ENCODE measurements around the gene SPATA20. TPM values are rescaled to one million over a fixed set of nuclear protein-coding genes. Genes with fewer than 3 reads are reported as not detected.

Gene SPATA20
- polyA plus RNA-seq, 3 donors: 47.6 to 52.7 (median 48.4) TPM

GRCh38 chr17:50557630-50558029 is 10.7 kb downstream of the SPATA20 start:
- DNase-seq (ENCODE audit: low read depth in 3 of 3, low spot score in 2 of 3): no peak

GRCh38 chr17:50558091-50558490 is 11.1 kb downstream of the SPATA20 start:
- no peak for DNase-seq (ENCODE audit: low read depth in 3 of 3, low spot score in 2 of 3)

DNA sequence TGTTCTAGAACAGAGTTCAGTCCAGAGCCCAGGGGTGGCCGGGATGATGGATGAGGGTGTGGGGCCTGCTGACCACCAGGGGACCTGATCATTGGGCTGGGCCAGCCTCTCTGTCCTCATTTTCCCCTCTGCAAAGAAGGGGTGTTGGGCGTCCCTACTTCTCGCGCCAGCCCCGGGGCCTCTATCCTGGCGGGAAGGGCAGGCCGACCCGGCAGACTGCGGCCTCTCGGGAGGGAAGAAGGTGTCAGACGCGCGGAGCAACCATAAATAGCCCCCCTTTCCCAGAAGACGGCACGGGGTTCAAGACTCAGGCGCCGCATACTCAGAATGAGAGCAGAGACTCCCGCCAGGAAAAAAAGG is 11.6 kb downstream of the SPATA20 start:
- DNase-seq (ENCODE audit: low read depth in 3 of 3, low spot score in 2 of 3): no peak

DNA sequence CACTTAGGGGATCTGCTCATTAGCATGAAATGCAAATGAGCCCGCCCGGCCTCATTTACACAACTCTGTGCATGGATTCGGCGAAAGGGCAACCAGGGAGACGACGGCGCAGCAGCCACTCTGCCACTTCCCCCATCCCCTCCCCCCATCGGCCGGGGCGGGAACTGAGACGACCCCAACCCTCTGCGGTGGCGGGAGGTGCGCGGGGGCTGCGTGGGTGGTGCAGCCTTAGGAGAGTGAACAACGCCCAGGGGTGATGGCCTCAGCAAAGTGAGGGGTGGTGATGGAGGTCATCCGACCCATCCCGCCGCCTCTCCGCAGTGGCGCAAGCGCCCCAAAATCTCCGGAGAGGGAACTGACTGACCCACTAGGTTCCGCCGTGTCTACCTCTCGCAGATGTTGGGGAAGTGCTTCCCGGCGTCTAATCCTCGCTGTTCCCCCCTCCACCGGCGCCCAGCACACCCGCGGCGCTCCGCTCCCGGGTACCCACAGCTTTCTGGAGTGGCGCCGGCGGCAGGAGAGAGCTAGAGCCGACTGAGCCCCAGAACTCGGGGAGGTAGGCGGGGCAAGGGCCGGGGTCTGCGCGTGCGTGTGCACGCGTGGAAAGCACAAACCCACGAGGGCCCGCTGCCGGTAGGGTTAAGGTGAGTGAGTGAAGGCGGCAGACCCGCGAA is 12.1 kb downstream of the SPATA20 start:
- no peak for DNase-seq (ENCODE audit: low read depth in 3 of 3, low spot score in 2 of 3)

DNA sequence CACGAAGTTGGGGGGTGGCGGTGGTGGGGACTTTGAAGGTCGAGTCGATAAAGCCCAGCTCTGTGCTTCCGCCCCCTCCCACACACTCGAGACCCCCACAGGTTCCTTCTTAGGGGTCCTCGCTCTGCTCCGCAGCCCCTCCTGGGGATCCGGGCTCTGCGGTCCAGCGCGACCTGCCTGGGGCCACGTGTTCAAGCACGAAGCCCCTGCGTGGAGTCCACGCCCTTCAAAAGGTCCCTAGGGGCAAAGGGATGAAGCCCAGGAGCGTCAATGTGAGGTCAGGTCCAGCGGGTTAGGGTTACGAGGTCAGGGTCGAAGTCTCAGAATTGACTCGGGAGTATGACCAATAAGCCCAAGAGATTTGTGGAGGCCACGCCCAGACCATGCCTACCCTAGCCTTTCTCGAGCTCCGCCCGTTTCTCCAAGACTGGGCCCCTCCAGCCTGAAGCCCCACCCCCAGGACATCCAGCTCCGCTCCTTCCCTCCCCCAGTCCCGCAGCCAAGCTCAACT is 12.8 kb downstream of the SPATA20 start:
- no peak for DNase-seq (ENCODE audit: low read depth in 3 of 3, low spot score in 2 of 3)

DNA sequence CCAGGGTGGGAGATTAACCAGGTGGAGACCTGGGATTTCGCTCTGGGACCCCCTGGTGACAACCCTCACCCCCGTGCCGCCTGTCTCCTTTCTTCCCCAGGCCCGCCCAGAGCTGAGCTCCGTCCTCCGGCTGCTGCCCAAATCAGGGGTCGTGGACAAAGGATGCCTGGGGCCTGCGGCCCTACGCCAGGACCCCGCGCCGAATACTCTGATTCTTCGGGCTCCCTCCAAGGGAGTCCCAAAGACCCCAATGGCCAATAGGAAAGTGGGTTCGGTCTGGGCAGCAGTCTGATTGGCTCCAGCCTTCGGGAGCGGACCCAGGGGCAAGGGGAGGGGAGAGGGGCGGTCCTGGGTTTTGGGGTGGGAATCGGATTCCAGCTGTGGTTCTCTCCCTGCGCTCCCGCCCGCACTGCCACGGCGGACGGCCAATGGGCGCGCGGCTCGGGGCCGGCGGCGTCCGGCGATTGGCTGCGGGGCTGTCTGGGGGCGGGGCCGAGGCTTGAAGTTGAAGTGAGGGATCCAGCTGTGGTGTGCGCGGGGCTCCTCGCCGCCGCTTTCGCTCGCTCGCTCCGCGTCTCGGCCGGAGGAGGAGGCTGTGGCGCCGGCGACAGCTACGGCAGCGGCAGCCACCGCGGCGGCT is 13.3 kb downstream of the SPATA20 start, which contains the start of gene CACNA1G:
Gene CACNA1G (plus strand): TSS at position 531 of the 640 bp plus-strand sequence. CDS start 745 bp downstream, outside the sequence.
- peak in 2 of 3 donors; percentile 78 to 82 for DNase-seq (ENCODE audit: low read depth in 3 of 3, low spot score in 2 of 3)

GRCh38 chr17:50560931-50561745 is 14.2 kb downstream of the SPATA20 start:
- no peak for DNase-seq (ENCODE audit: low read depth in 3 of 3, low spot score in 2 of 3)

GRCh38 chr17:50561746-50562141 is 14.8 kb downstream of the SPATA20 start:
- no peak for DNase-seq (ENCODE audit: low read depth in 3 of 3, low spot score in 2 of 3)

- DNase-seq (ENCODE audit: low read depth in 3 of 3, low spot score in 2 of 3): no peak
These were observed 15.5 kb downstream of the SPATA20 start for GRCh38 chr17:50562242-50563091.

- no peak for DNase-seq (ENCODE audit: low read depth in 3 of 3, low spot score in 2 of 3)
These were observed 16.1 kb downstream of the SPATA20 start for GRCh38 chr17:50563092-50563511.

GRCh38 chr17:50564916-50565315 is 17.9 kb downstream of the SPATA20 start:
- no peak for DNase-seq (ENCODE audit: low read depth in 3 of 3, low spot score in 2 of 3)

DNA sequence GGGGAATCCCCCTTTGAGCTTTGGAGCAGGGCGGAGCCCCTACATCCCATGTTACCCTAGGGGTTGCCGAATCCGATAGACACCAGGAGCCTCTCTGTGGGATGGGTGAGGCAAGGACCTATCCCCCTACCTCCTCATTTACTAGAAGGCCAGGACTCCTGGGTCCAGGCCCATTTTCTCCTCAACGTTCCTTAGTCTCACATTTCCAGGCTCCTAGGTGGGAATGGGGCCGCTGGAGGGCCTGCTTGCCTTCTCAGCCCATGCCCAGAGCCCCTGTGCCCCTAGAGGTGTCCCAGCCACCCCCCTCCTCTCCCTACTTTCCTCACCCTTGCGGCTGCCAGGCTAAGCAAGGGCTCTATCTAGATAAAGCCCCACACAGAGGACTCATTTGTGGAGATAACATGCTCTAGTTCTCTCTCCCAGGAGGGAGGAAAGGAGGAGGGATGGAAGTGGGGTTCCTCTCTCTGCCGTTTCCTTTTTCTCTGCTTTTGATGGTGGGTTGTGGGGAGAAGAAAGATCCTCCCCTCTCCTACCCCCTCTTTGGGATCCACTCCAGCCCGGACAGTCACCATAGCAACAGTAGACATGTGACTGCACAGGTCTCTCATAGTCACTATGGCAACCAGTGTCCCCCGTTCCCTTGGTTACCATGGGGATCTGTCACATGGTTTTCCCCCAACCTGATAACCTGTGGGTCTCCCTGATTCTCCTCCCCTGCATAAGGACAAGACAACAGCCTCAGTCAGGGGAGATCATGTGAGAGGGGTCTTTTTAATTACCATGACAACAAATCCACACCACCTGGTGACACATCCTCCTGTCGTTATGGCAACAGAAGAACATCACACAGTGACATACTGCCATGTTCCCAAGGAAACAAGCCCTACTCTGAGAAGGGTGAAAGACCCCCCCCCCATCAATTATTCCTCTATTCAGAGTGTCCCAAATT is 18.7 kb downstream of the SPATA20 start:
- no peak for DNase-seq (ENCODE audit: low read depth in 3 of 3, low spot score in 2 of 3)

DNA sequence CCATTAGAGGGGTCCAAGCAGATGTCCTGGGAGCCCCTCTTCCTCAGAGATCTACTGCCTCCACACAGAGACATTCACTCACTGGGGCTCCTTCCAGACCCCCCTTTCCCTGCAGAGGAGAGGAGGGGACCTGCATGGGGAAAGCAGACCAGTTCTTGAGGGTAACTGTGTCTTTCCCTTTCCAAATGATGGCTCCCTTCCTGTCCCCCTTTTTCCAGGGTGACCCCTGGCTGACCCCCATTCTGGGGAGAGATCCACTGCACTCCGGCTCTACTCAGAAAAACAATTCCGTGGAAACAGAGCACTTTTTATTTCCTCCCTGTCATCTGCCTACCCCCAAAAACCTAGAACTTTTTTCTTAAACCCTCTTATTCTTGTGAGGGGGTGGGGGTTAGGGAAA is 19.9 kb downstream of the SPATA20 start:
- no peak for DNase-seq (ENCODE audit: low read depth in 3 of 3, low spot score in 2 of 3)

DNA sequence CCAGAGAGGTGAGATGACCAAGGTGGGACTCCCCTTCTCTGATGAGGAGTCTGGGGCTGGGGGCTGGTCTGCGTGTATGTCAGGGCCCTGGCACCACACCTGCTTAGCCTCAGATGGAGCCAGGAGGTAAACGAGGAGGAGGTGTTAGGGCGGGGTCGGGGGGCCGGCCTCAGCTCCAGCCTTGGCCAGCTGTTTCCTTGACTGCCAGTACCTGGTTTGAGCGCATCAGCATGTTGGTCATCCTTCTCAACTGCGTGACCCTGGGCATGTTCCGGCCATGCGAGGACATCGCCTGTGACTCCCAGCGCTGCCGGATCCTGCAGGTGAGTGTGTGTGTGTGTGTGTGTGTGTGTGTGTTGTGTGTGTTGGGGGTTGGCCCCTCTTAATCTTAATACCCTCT is 21.7 kb downstream of the SPATA20 start:
- no peak for DNase-seq (ENCODE audit: low read depth in 3 of 3, low spot score in 2 of 3)

- no peak for DNase-seq (ENCODE audit: low read depth in 3 of 3, low spot score in 2 of 3)
These were observed 22.6 kb downstream of the SPATA20 start for GRCh38 chr17:50569592-50569991.

DNA sequence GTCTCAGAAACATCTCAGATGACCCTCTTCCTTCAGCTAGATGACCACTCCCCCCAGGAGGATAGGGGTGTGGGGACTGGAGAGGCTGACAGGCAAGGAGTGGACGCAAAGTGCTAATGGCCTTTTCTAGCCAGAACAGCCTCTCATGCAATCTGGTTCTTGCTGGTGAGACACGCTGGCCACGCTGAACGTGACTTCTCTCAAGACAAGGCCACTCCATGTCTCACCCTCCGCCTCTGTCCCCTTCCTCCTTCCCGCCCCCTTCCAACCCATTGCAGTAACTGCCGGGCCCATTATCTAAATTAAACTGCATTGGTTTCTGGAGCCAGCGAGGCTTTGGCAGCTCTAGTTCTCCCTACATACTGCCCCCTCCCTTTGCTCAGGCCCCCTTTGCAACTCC is 23.1 kb downstream of the SPATA20 start:
- no peak for DNase-seq (ENCODE audit: low read depth in 3 of 3, low spot score in 2 of 3)

DNA sequence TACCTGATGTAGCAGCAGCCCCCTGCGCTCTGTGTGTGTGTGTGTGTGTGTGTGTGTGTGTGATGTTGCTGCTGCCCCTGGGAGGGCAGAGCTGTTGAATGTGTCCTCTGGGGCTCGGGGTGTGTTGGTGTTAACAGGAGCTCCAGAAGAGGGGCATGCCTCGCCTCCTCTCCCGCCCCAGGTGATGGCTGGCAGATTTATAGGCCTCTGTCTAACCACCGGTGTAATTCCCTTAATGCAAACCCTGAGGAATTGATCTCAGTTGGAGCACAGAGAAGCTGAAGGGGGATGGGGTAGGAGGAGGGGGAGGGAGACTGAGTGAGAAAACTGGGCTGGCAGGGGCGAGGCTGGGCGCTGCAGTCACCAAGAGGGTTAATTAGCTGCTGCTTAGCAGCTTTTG is 23.6 kb downstream of the SPATA20 start:
- no peak for DNase-seq (ENCODE audit: low read depth in 3 of 3, low spot score in 2 of 3)

DNA sequence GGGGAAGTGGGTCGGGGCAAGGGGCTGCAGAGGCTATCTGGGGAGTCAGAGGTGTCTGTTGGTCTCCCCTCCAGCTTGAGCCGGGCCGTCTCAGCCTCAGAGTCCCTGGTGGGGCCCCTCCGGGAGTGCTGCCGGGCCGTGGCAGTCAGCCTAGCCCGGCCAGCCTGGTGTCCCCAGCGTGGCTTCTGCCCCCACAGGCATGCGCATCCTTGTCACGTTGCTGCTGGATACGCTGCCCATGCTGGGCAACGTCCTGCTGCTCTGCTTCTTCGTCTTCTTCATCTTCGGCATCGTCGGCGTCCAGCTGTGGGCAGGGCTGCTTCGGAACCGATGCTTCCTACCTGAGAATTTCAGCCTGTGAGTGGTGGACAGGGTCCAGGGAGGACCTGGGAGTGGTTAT is 24.7 kb downstream of the SPATA20 start:
- DNase-seq (ENCODE audit: low read depth in 3 of 3, low spot score in 2 of 3): no peak

GRCh38 chr17:50572541-50572940 is 25.6 kb downstream of the SPATA20 start:
- DNase-seq (ENCODE audit: low read depth in 3 of 3, low spot score in 2 of 3): no peak
